K562 treated with DMSO at 1 percent for 12 hours (cell line): ENCODE results near the gene RTP2. TPM values are rescaled to one million over a fixed set of nuclear protein-coding genes. Genes with fewer than 3 reads are reported as not detected.

Experiments used
- total RNA-seq: library from RNA; unstranded; fragments of 300-600 nt; gene quantifications from 2 replicates; pipeline ENCODE4 v1.2.3, GENCODE V29; 2022; ENCODE audit not compliant: insufficient read depth

The RTP2 gene
- not detected in 2 replicates for total RNA-seq

GRCh38 chr3:187702507-187703033 lies at the start of gene RTP2:
TSS of gene RTP2 (minus strand) at chr3:187702557. CDS start at chr3:187702128, 429 bp downstream.

GRCh38 chr3:187745201-187746058 lies 43.1 kb upstream of the RTP2 start, which contains the start of gene BCL6:
TSS of gene BCL6 (minus strand) at chr3:187745468. CDS start at chr3:187733693, 11,775 bp downstream.

GRCh38 chr3:187669675-187670504 lies 32.5 kb downstream of the RTP2 start, which contains the start of gene SST:
TSS of gene SST (minus strand) at chr3:187670394. CDS start at chr3:187670291, 103 bp downstream.

Other genes with a start within 250 kb of the RTP2 start
- not detected in 2 replicates for gene SST, start 32.2 kb downstream of the RTP2 start, total RNA-seq
- 2.1 and 14.0 TPM in 2 replicates for gene BCL6, start 42.9 kb upstream of the RTP2 start, total RNA-seq